ENCODE results near the gene NAPEPLD.

GRCh38 chr7:103127006-103127405 is 21.9 kb downstream of the NAPEPLD start:
- TF ChIP-seq CTCF (IDR thresholded peaks at IDR 0.05) (no peak), POLR2A (IDR thresholded peaks at IDR 0.05) (no peak)
